NCI-H2196 treated with DMSO at 0.1 percent for 48 hours (cell line): ENCODE measurements around the gene PRSS50.
A peak's percentile ranks its signal among the peaks of the same experiment; 100 is the strongest.

ENCODE experiments used
- DNase-seq: peaks from one replicate; lab custom pipeline; 2025; ENCODE audit not compliant: unreplicated experiment; lab: John Stamatoyannopoulos, UW

Gene PRSS50

GRCh38 chr3:46670000-46670890, 47.4 kb downstream of the PRSS50 start:
- no peak for DNase-seq

GRCh38 chr3:46669191-46669999, 48.3 kb downstream of the PRSS50 start:
- DNase-seq = no peak

GRCh38 chr3:46668591-46668990, 49.1 kb downstream of the PRSS50 start:
- no peak for DNase-seq

GRCh38 chr3:46668116-46668515, 49.6 kb downstream of the PRSS50 start:
- DNase-seq = no peak

- no peak for DNase-seq
Observed at GRCh38 chr3:46667657-46668056, 50.0 kb downstream of the PRSS50 start.

- DNase-seq = no peak
Observed at GRCh38 chr3:46667061-46667621, 50.5 kb downstream of the PRSS50 start.

GRCh38 chr3:46666453-46666845, 51.2 kb downstream of the PRSS50 start:
- DNase-seq = no peak

GRCh38 chr3:46665763-46666452, 51.8 kb downstream of the PRSS50 start:
- DNase-seq = peak; percentile 30

GRCh38 chr3:46664971-46665762, 52.5 kb downstream of the PRSS50 start:
- DNase-seq = no peak

GRCh38 chr3:46664188-46664970, 53.3 kb downstream of the PRSS50 start:
- no peak for DNase-seq

- peak; percentile 49 for DNase-seq
Observed at GRCh38 chr3:46663591-46664135, 54.0 kb downstream of the PRSS50 start.

GRCh38 chr3:46662771-46663551, 54.7 kb downstream of the PRSS50 start:
- no peak for DNase-seq
